Measurements from ENCODE around the gene CKM.

CKM gene

GRCh38 chr19:45352914-45353796 is 30.5 kb upstream of the CKM start:
- H3K9me3 Mint-ChIP-seq: no peaks in the 10 kb centered on the region
- peaks cover 3% of the 10 kb centered on the region for H3K36me3 Mint-ChIP-seq
- H3K27me3 Mint-ChIP-seq: no peaks in the 10 kb centered on the region
- no peak overlapping the region for H3K27ac Mint-ChIP-seq
- H3K4me3 Mint-ChIP-seq: no peak overlapping the region
- H3K4me1 Mint-ChIP-seq: no peaks in the 10 kb centered on the region

DNA sequence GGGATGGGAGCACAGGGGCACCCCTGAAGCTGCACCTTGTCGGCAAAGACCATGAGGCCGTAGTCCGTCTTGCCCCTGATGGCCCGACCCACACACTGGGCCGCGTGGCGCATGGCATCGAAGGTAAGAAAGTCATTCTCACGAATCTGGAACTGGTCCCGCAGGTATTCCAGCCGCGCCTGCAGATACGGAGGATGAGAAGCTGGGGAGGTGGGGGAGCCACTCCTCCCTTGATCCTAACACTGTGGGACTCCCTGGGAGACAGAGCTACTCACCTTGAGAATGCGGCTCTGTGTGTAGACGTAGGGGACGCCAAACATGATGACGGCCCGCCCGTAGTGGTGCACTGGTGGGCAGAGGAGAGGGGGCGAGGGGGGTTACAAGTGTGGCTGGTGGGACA is 29.8 kb upstream of the CKM start:
- Mint-ChIP-seq H3K4me1 (no peaks in the 10 kb centered on the region), H3K4me3 (no peak overlapping the region), H3K27ac (no peak overlapping the region), H3K9me3 (no peaks in the 10 kb centered on the region), H3K27me3 (no peaks in the 10 kb centered on the region), H3K36me3 (peaks cover 2% of the 10 kb centered on the region)

GRCh38 chr19:45352062-45352461 is 29.4 kb upstream of the CKM start:
- no peaks in the 10 kb centered on the region for H3K9me3 Mint-ChIP-seq
- H3K4me1 Mint-ChIP-seq: no peaks in the 10 kb centered on the region
- H3K27me3 Mint-ChIP-seq: no peaks in the 10 kb centered on the region
- H3K36me3 Mint-ChIP-seq: peaks cover 2% of the 10 kb centered on the region
- no peak overlapping the region for H3K27ac Mint-ChIP-seq
- no peak overlapping the region for H3K4me3 Mint-ChIP-seq

- H3K27me3 Mint-ChIP-seq: no peaks in the 10 kb centered on the region
- H3K27ac Mint-ChIP-seq: no peak overlapping the region
- H3K4me3 Mint-ChIP-seq: no peak overlapping the region
- H3K9me3 Mint-ChIP-seq: no peaks in the 10 kb centered on the region
- no peaks in the 10 kb centered on the region for H3K4me1 Mint-ChIP-seq
- peaks cover 2% of the 10 kb centered on the region for H3K36me3 Mint-ChIP-seq
Measured at GRCh38 chr19:45351401-45351952, 28.8 kb upstream of the CKM start.

DNA sequence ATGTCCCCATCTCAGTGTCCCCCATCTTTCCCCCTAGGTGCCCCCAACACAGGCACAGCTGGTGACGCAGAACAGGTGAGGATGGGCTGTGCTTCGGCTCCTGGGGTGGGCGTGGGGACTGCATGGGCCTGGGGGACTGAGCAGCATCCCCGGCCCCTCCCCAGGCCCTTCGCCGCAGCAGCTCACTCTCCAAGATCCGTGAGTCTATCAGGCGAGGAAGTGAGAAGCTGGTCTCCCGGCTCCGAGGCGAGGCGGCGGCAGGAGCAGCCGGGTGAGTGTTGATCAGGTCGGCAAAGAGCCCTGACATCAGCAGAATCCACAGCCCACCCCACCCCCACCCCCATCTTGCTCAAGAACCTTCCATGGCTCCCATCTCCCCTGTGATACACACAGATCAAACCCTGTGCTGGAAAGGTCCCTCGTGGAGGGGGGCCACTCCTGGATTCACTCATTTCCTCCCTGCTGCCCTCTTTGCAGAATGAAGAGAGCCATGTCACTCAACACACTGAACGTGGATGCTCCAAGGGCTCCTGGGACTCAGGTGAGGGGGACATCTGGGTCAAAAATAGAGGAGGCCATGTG is 27.9 kb upstream of the CKM start:
- H3K4me1 Mint-ChIP-seq: no peaks in the 10 kb centered on the region
- H3K9me3 Mint-ChIP-seq: no peaks in the 10 kb centered on the region
- no peak overlapping the region for H3K4me3 Mint-ChIP-seq
- H3K36me3 Mint-ChIP-seq: peaks cover 1% of the 10 kb centered on the region
- peaks cover 3% of the 10 kb centered on the region for H3K27me3 Mint-ChIP-seq
- H3K27ac Mint-ChIP-seq: no peak overlapping the region

DNA sequence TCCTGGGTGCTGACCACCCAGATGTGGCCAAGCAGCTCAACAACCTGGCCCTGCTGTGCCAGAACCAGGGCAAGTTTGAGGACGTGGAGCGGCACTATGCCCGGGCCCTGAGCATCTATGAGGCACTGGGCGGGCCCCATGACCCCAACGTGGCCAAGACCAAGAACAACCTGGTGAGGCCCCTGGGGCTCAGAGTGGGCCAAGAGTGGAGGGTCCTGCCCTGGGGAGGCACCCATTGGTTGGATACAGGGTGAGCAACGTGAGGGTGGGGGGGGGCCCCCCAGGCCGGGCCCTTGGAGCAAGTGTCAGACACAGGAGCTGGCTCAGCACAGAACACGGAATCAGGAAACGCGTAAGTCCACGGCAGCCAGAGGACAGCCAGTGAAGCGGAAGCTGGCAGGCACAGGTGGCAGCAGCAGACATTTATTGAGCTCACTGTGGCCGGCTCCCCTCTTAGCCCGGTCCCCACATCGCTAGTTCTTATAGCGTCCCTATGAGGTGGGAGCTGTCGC is 26.8 kb upstream of the CKM start:
- H3K4me3 Mint-ChIP-seq: no peak overlapping the region
- no peak overlapping the region for H3K27ac Mint-ChIP-seq

GRCh38 chr19:45349126-45349415 is 26.4 kb upstream of the CKM start:
- no peak overlapping the region for H3K4me3 Mint-ChIP-seq
- H3K27me3 Mint-ChIP-seq: peaks cover 7% of the 10 kb centered on the region
- no peaks in the 10 kb centered on the region for H3K36me3 Mint-ChIP-seq
- H3K9me3 Mint-ChIP-seq: no peaks in the 10 kb centered on the region
- H3K4me1 Mint-ChIP-seq: no peaks in the 10 kb centered on the region
- no peak overlapping the region for H3K27ac Mint-ChIP-seq

More for the DNA sequence above, 26.8 kb upstream of the CKM start:
- Mint-ChIP-seq H3K9me3 (no peaks in the 10 kb centered on the region), H3K36me3 (no peaks in the 10 kb centered on the region), H3K4me1 (no peaks in the 10 kb centered on the region), H3K27me3 (peaks cover 5% of the 10 kb centered on the region)

DNA sequence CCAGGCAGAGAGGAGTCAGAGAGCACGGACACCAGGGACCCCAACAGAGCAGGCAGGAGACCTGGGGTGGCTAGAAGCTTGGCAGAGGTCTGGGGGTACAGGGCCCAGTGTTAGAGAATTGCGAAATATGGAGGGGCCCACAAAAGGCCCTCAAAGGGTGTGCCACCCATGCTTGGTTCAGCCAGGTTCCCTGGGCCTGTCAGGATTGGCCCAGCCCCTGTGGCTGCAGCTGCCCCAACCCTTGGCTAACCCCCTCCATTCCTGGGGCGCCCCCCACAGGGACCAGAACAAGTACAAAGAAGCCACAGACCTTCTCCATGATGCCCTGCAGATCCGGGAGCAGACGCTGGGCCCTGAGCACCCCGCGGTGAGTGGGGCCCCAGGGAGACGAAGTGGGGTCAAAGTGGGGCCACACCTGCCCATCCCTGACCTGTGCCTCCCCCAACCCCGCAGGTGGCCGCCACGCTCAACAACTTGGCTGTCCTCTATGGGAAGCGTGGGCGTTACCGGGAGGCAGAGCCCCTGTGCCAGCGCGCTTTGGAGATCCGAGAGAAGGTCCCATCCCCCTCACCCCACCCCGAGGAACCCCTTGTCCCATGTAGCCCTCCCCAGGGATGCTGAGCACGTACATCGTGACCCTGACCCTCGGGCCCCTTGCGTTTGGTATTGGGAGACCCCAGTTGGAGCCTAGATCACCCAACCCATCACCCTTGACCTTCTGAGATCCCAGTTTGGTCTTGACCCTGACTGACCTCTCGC is 25.9 kb upstream of the CKM start:
- Mint-ChIP-seq H3K36me3 (no peaks in the 10 kb centered on the region), H3K27ac (no peak overlapping the region), H3K27me3 (peaks cover 9% of the 10 kb centered on the region), H3K9me3 (no peaks in the 10 kb centered on the region), H3K4me3 (no peak overlapping the region), H3K4me1 (no peaks in the 10 kb centered on the region)

DNA sequence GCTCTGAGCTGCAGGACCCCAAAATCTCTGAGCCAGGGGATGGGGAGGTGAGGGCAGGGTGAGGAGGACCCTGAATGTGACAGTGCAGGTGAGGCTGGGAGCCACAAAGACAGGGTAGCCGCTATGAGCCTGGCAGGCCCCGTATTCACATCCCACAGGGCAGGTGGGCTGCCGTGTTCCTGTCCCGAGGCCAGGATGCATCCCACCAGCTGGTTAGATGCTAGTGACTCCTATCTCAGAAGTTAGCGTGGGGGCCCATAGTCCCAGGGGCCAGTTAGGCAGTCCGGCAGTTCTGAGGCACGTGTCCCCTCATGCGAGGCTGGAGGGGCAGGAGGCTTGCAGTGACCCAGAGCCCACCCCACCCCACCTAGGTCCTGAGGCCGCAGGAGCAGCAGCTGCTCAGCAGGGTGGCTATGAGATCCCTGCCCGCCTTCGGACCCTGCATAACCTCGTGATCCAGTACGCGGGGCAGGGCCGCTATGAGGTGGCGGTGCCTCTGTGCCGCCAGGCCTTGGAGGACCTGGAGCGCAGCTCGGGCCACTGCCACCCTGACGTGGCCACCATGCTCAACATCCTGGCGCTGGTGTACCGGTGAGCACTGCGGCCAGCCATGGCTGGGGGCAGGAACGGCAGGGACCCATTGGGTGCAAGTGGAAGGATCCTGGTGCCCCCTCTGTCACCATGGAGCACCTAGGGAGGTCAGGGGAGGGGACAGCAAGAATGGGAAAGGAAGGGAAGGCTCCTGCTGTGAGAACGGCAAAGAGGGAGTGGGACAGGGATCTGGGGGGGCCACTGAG is 25.1 kb upstream of the CKM start:
- H3K36me3 Mint-ChIP-seq: no peaks in the 10 kb centered on the region
- no peaks in the 10 kb centered on the region for H3K9me3 Mint-ChIP-seq
- no peaks in the 10 kb centered on the region for H3K4me1 Mint-ChIP-seq
- no peak overlapping the region for H3K27ac Mint-ChIP-seq
- H3K4me3 Mint-ChIP-seq: no peak overlapping the region
- H3K27me3 Mint-ChIP-seq: peaks cover 10% of the 10 kb centered on the region

GRCh38 chr19:45346449-45346848 is 23.8 kb upstream of the CKM start:
- Mint-ChIP-seq H3K27ac (no peak overlapping the region), H3K27me3 (peaks cover 10% of the 10 kb centered on the region), H3K9me3 (no peaks in the 10 kb centered on the region), H3K4me3 (no peak overlapping the region), H3K36me3 (no peaks in the 10 kb centered on the region), H3K4me1 (no peaks in the 10 kb centered on the region)

GRCh38 chr19:45345506-45345860 is 22.8 kb upstream of the CKM start:
- H3K27me3 Mint-ChIP-seq: peaks cover 10% of the 10 kb centered on the region
- no peaks in the 10 kb centered on the region for H3K36me3 Mint-ChIP-seq
- H3K27ac Mint-ChIP-seq: no peak overlapping the region
- H3K4me1 Mint-ChIP-seq: no peaks in the 10 kb centered on the region
- H3K4me3 Mint-ChIP-seq: no peak overlapping the region
- H3K9me3 Mint-ChIP-seq: no peaks in the 10 kb centered on the region

DNA sequence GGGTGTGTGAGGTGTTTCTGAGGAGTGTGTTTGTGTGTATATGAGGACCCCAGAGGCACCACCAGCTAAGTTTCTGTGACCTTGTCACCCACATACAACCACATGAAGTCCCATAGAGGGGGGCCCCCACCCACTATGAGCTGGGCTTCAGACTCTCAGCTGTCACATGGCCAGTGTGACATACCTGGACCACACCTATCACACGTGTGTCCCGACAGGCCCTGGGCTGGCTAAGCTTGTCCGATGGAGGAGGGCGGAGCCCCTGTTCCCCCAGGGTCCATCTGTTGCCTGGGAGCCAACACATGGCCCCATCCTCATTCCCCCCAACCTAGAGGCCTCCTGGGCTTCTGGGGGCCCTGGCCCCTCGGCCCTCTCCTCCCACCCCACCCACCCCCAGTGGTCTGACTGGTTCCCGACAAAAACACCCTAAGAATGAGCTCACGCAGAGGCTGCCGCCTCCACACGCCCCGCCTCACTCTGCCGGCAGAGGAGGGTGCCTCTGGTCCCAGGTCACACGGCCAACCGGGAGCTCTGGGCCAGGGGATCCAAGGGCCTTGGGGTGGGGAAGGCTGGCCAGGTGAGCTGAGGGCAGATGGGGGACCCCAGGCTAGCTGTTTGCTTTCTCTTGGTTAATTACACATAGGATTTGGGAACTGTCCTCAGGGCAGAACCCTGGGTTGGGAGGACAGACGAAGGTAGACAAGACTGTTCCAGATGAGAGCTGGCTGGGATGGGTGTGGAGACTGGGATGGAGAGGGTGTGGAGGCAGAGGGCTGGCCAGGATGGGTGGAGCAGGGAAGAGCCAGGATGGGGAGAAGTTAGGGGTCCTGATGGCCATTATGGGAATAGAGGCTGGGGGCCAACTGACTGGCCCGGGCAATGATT is 22.2 kb upstream of the CKM start:
- Mint-ChIP-seq H3K9me3 (no peaks in the 10 kb centered on the region), H3K36me3 (no peaks in the 10 kb centered on the region), H3K4me1 (peaks cover 5% of the 10 kb centered on the region), H3K27me3 (peaks cover 15% of the 10 kb centered on the region), H3K27ac (peak overlapping the region; percentile 5), H3K4me3 (no peak overlapping the region)

- H3K9me3 Mint-ChIP-seq: no peaks in the 10 kb centered on the region
- H3K27me3 Mint-ChIP-seq: peaks cover 22% of the 10 kb centered on the region
- H3K36me3 Mint-ChIP-seq: no peaks in the 10 kb centered on the region
- no peak overlapping the region for H3K27ac Mint-ChIP-seq
- no peak overlapping the region for H3K4me3 Mint-ChIP-seq
- peaks cover 8% of the 10 kb centered on the region for H3K4me1 Mint-ChIP-seq
Measured at GRCh38 chr19:45342911-45343310, 20.2 kb upstream of the CKM start.

DNA sequence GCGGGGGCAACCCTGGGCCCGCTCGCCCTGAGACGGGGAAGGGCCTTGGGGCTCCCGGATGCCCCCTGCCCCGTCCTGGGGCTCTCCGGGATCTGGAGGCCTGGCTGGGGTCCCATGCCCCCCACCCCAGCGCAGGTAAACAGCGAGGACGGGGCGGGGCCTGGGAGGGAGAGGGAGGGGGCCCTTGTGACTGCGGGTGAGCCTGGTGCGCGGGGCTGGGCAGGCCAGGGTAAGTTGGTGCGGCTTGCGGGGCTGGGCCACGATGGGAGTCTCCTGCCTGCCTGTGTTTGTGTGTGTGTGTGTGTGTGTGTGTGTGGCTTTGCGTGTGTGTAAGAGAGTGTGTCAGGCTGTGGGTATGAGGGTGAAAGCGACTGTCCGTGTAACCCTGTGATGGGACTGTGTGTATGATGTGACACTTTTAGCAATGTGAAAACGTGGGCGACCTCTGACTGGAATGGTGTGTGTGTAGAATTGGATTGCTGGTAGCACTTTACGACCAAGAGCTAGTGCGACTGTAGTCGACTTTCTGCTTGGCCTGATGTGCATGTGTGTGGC is 18.3 kb upstream of the CKM start:
- no peaks in the 10 kb centered on the region for H3K36me3 Mint-ChIP-seq
- H3K4me3 Mint-ChIP-seq: no peak overlapping the region
- peaks cover 24% of the 10 kb centered on the region for H3K27me3 Mint-ChIP-seq
- no peaks in the 10 kb centered on the region for H3K9me3 Mint-ChIP-seq
- H3K4me1 Mint-ChIP-seq: peaks cover 8% of the 10 kb centered on the region
- no peak overlapping the region for H3K27ac Mint-ChIP-seq

Data from activated naive CD4-positive, alpha-beta T cell treated with anti-CD3 and anti-CD28 coated beads, Interleukin-2, amount 50 U/mL, for 24 hours (primary cell).